RPMI8226 (cell line): ENCODE results near the gene EIPR1.
"Not testable (repeated sequence)": the region's sequence is repeated elsewhere in the genome, so short reads cannot be mapped to it uniquely, and the experiment has no call there.

ENCODE experiments used
- DNase-seq: peaks from one replicate; pipeline ENCODE4 v3.0.0-alpha.2; 2015

The EIPR1 gene

GRCh38 chr2:3204031-3204821, 173.4 kb downstream of the EIPR1 start:
- DNase-seq = no peak

GRCh38 chr2:3203497-3204019, 174.1 kb downstream of the EIPR1 start:
- no peak for DNase-seq

- DNase-seq = no peak
Measured at GRCh38 chr2:3202926-3203325, 174.7 kb downstream of the EIPR1 start.

GRCh38 chr2:3201281-3201680, 176.3 kb downstream of the EIPR1 start:
- no peak for DNase-seq

GRCh38 chr2:3200420-3200939, 177.1 kb downstream of the EIPR1 start:
- DNase-seq = no peak

GRCh38 chr2:3199627-3200345, 177.8 kb downstream of the EIPR1 start:
- DNase-seq = no peak

- not testable (repeated sequence) for DNase-seq
Measured at GRCh38 chr2:3198671-3199192, 178.9 kb downstream of the EIPR1 start.

GRCh38 chr2:3198119-3198518, 179.5 kb downstream of the EIPR1 start:
- DNase-seq = no peak

- no peak for DNase-seq
Measured at GRCh38 chr2:3197308-3197707, 180.3 kb downstream of the EIPR1 start.

- DNase-seq = no peak
Measured at GRCh38 chr2:3196716-3197115, 180.9 kb downstream of the EIPR1 start.

GRCh38 chr2:3195641-3196476, 181.8 kb downstream of the EIPR1 start:
- DNase-seq = no peak

- DNase-seq = no peak
Measured at GRCh38 chr2:3194828-3195227, 182.8 kb downstream of the EIPR1 start.

- no peak for DNase-seq
Measured at GRCh38 chr2:3193443-3194330, 183.9 kb downstream of the EIPR1 start.

- DNase-seq = no peak
Measured at GRCh38 chr2:3192920-3193319, 184.7 kb downstream of the EIPR1 start.

- DNase-seq = no peak
Measured at GRCh38 chr2:3192281-3192818, 185.3 kb downstream of the EIPR1 start.

- no peak for DNase-seq
Measured at GRCh38 chr2:3189961-3190360, 187.7 kb downstream of the EIPR1 start.

- no peak for DNase-seq
Measured at GRCh38 chr2:3189076-3189591, 188.5 kb downstream of the EIPR1 start.

GRCh38 chr2:3188405-3188946, 189.1 kb downstream of the EIPR1 start:
- no peak for DNase-seq

GRCh38 chr2:3187467-3187866, 190.2 kb downstream of the EIPR1 start:
- no peak for DNase-seq

- DNase-seq = no peak
Measured at GRCh38 chr2:3186766-3187165, 190.9 kb downstream of the EIPR1 start.

GRCh38 chr2:3185910-3186309, 191.7 kb downstream of the EIPR1 start:
- no peak for DNase-seq
